C4-2B (cell line): ENCODE data around the gene LRRC32.

Experiments
- H3K27ac ChIP-seq: fragments of 450-650 bp; 2 replicates; pipeline ENCODE4 v1.5.1; 2017
- CTCF ChIP-seq: fragments of 450-650 bp; conservative IDR thresholded peaks from 2 replicates; pipeline ENCODE4 v1.5.1; 2017; ENCODE audit warnings: mild to moderate bottlenecking
- ZFX ChIP-seq: fragments of 450-650 bp; IDR thresholded peaks from 2 replicates; pipeline ENCODE4 v1.6.1; 2017

The LRRC32 gene

GRCh38 chr11:76676636-76677457 lies 6.3 kb upstream of the LRRC32 start:
- H3K27ac ChIP-seq, result no peak overlapping the region
- no peak for TF ChIP-seq CTCF
- TF ChIP-seq ZFX, result no peak

- TF ChIP-seq CTCF (no peak), ZFX (no peak)
- no peak overlapping the region for H3K27ac ChIP-seq
Observed at GRCh38 chr11:76674517-76675400, 4.2 kb upstream of the LRRC32 start.

GRCh38 chr11:76673176-76674142 lies 2.9 kb upstream of the LRRC32 start:
- TF ChIP-seq ZFX (no peak), CTCF (no peak)
- no peak overlapping the region for H3K27ac ChIP-seq

- no peak overlapping the region for H3K27ac ChIP-seq
- TF ChIP-seq ZFX, result no peak
- no peak for TF ChIP-seq CTCF
Observed at GRCh38 chr11:76672431-76673175, 2.1 kb upstream of the LRRC32 start.

GRCh38 chr11:76671626-76672309 lies 1.2 kb upstream of the LRRC32 start:
- H3K27ac ChIP-seq, result no peak overlapping the region
- TF ChIP-seq CTCF (no peak), ZFX (no peak)

GRCh38 chr11:76671237-76671592 lies 668 bp upstream of the LRRC32 start:
- TF ChIP-seq CTCF, result no peak
- no peak for TF ChIP-seq ZFX
- H3K27ac ChIP-seq, result no peak overlapping the region
